CD4-positive, alpha-beta T cell treated with Interleukin-15 for 4 hours (primary cell): Measurements from ENCODE around the gene ONECUT3.

Experiments used
- DNase-seq: peaks from one replicate; pipeline ENCODE4 v3.0.0-alpha.2; 2020; ENCODE audit warnings: low spot score

ONECUT3 gene

DNA sequence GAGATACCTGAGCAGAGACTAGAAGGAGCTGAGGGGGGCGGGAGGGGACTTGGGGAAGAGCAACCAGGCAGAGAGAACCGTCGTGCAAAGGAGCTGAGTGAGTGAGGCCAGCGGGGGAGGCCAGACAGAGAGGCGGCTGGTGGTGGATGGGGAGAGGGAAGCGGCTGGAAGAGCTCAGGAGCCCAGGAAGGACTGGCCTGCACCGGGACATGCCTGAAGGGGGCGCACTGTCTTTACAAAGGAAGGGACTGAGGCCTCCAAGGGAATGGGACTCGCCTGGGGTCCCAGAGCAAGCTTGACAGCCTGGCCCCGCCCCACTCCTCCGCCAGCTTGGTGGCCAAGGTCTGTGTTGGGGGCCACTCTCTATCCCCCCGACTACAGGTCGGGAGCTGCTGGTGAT is 14.9 kb downstream of the ONECUT3 start:
- DNase-seq: no peak

DNA sequence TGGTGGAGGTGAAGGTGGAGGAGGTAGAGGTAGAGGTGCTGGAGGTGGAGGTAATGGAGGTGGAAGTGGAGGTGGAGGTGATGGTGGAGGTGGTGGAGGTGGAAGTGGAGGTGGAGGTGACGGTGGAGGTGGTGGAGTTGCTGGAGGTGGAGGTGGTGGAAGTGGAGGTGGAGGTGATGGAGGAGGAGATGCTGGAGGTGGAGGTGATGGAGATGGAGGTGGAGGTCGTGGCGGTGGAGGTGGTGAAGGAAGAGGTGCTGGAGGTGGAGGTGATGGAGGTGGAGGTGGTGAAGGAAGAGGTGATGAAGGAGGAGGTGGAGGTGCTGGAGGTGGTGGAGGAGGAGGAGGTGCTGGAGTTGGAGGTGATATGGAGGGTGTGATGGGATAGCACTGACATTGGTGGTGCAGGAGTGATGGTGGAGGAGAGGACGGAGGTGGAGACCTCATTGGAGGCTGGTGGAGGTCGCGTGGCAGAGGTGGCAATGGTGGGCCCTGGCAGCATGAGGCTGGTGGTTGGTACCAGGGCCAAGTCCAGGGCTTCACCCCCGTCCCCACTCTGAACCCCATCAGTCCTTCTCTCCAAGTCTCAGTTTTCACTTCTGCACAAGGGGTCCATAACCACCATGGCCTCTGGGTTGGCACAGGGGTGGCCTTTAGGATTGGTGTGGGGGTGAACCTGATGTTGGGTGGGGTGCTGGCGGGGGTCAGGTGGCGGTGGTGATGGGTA is 15.8 kb downstream of the ONECUT3 start:
- no peak for DNase-seq

DNA sequence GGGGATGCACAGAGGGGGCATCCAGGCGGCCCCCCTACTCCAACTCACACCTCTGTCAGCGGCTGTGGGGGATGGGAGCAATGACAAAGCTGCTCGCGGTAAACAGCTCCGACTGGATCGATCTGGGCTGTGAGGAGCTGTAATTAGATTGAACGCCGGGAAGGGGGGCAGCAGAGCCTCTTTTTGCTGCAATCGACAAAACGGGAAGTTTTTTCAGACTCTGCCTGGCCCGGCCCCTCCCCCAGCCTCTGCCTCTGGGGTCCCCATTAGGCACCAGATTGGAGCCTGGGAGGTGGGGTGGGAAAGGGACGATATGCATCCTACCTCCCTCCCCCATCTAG is 16.3 kb downstream of the ONECUT3 start:
- DNase-seq: no peak

GRCh38 chr19:1770866-1771576 is 17.7 kb downstream of the ONECUT3 start:
- no peak for DNase-seq

DNA sequence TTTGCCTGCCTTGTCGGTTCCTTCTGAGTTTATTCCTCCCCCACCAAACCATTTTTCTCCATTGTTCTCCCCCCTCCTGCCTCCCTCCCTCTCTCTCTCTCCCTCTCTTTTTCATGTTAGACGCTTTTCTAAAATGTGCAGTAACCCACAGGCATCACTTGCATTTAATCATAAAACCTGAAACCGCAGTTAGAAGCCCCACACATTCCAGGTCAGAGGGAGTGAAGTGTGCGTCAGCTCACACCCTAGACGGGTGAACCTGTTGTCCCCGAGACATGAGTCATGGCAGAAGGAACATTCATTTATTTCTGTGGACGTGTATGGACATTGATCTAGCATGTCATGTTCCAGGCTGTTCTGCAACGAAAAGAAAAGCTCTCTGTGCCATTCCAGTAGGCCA is 19.9 kb downstream of the ONECUT3 start:
- no peak for DNase-seq

GRCh38 chr19:1774989-1775772 is 21.9 kb downstream of the ONECUT3 start:
- no peak for DNase-seq

DNA sequence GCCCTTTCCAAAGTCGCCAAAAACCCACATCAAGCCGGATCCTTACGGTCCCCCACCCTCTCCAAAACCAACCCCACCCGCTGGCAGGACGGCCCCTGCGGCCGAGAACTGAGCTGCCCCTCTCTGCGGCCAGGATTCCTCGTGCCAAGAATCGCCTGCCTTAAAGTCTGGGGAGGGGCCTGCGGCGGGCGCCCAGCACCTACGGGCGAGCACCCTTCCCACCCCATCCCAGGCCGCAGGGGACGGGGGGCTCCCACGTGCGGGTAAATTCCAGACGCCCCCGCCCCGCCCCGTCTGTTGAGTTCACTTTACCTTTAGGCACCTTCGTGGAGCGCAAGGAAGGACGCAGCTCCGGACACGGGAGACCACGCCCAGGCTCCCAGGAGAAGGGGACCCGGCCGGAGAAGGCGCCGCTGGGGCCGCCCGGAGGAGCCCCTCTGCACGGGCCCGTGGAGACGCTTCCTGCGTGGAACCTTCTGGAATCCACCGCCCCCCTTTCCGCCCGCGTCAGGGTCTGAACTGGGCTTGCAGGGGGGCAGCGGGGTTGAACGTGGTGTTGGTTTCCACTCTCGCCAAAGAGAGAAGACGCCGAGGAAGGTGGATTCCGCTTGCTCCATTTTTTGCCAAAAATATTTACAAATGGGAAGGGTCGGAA is 22.8 kb downstream of the ONECUT3 start:
- DNase-seq: no peak

GRCh38 chr19:1776606-1777147 is 23.4 kb downstream of the ONECUT3 start:
- DNase-seq: no peak

DNA sequence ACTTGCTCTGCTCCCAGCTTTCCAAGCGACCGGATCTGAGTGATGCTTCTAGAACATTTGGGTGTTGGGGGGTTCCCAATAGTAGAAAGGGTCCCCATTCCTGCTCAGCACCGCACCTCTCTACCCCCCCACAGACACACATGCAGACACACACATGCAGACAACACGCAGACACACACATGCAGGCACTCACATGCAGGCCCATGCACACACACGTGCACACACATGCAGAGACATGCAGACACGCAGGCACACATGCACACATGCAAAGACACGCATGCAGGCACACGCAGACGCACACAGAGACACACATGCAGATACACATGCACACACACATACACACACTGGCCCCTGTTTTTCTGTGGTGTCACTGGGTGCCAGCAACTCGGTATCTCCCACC is 23.8 kb downstream of the ONECUT3 start:
- DNase-seq: no peak

DNA sequence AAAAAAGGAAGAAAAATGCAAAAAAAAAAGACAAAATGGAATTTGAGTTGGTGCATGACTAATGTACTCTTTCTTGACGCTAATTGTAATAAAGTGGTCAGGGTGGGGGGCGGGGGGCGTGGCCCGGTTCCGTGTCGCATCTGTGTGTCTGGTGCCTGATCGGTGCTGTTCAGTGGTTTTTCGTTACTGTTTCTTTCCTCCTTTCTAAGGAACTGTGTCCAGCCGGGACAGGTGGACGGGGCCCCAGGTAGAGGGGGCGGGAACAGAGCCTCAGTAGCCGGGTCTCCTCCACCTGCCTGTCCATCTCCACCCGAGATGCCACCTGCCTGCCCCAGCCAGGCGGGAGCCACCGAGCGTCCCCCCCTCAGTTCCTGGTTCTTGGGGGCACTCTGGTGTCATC is 26.3 kb downstream of the ONECUT3 start:
- no peak for DNase-seq

GRCh38 chr19:1780272-1780958 is 27.1 kb downstream of the ONECUT3 start:
- DNase-seq: no peak

DNA sequence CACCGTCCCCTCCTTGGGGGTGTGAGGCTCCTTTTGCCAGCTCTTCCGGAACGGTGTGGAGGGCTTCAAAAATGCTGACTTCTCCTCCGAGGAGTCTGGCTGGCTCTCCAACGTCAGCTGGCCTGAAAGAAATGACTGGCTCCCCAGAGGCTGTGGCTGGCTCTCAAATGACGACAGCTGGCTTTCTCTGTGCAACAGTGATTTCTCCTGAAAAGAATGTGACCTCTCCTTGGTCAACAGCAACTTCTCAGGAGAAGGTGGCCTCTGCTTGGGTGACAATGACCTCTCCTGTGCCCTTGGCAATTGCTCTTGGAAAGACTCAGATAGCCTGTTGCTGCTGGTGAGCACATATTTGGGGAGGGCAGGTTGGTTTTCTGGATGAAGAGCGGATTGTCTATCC is 29.2 kb downstream of the ONECUT3 start:
- DNase-seq: no peak

- DNase-seq: no peak
Measured at GRCh38 chr19:1783354-1783753, 30.0 kb downstream of the ONECUT3 start.

DNA sequence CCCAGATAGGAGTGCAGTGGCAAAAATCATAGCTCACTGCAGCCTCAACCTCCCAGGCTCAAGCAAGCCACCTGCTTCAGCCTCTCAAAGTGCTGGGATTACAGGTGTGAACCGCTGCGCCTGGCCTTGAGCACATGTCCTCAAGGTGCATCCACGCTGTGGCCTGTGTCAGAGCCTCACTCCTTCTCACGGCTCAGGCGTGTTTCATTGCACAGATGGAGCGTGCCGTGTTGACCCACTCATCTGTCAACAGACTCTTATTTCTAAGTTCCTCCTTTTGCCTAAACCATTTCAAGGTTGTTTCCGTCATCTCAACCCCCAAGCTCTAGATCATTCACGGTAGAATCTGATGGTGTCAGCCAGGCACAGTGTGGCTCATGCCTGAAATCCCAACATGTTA is 30.6 kb downstream of the ONECUT3 start:
- no peak for DNase-seq

DNA sequence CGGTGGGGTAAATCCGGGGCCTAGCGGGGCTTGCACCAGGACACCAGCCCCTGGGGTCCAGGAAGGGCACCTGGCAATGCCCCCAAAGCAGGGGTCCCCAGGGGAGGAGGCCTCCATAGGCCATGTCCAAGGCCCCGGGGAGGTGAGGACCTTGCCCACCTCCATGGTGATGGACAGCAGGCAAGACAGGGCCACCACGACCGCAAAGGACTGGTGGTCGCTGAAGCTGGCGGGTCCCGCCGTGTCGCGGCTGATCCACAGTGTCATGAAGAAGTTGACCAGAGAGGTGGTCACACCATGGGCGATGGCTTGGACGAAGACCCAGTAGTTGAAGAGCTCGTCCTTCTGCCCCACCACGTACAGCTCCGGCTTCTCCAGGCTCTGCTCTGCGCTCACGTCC is 32.0 kb downstream of the ONECUT3 start:
- no peak for DNase-seq

GRCh38 chr19:1786668-1787067 is 33.4 kb downstream of the ONECUT3 start:
- no peak for DNase-seq

DNA sequence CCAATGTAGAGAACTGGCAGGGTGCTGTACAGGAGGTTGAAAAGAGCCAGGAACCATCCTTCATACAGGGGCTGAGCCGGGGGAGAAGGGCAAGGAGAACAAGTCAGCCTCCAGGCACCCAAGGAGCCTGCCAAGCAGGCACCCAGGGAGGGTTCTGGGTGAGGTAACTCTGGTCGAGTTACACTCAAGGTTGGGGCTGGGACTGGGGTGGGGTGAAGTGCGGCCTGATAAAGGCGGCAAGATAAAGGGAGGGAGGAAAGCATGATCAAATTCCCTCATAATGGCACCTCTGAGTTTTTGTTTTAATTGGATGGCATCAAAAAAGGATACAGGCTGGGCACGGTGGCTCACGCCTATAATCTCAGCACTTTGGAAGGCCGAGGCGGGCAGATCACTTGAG is 33.8 kb downstream of the ONECUT3 start:
- no peak for DNase-seq

DNA sequence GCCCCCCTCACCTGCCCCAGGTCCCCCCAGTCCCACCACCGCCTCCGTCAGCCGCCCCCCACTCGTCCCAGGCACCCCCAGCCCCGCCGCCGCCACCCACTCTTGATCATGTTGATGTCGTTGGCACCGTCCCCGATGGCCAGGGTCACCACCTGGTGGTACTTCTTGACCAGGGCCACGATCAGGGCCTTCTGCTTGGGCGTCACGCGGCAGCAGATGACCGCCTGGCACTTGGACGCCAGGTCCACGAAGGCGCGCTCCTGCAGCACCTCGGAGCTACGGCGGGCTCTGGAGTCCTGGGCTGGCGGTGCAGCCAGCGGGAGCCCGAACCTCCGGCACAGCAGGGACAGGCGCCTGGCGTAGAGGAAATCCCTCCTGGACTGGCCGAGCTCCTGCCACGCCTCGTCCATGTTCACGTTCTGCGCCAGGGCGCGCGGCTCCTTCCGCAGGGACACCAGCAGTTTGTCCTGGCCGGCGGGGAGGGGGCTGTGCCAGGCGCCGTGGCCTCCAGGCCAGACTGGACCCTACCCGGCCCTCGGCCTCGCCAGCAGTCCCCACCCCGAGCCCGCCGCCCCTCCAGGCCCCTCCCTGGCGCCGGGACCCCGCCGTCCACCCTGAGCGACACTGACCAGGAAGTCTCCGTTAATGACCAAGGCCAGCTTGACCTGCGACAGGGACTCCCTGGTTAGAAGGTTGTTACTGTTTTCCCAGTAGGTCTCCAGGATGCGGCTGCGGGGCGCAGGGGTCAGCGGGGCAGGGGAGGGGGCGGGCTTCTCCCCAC is 36.1 kb downstream of the ONECUT3 start:
- no peak for DNase-seq

DNA sequence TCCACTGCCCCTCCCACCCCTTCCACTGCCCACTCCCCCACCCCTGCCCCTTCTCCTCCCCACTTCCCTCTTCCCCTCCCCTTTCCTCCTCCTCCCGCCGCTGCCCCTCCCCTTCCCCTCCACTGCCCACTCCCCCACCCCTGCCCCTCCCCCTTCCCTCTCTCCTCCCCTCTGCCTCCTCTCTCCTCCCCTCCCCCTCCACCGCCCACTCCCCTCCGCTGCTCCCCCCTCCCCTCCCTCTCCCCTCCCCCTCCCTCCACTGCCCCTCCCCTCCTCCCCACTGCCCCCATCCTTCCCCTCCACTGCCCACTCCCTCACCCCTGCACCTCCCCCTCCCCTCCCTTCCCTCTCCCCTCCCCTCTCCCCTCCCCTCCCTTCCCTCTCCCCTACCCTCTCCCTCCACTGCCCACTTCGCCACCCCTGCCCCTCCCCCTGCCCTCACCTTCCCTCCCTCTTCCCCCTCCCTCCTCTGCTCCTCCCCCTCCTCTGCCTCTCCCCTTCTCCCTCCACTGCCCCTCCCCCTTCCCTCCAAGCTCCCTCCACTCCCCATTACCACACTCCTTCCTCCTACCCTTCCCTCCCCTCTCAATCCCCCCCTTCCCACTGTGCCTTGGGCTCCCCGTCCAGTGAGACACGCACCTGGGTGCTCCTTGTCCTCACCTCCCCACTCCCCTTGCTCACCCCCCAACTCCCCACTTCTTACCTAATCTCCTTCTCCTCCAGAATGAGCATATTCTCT is 36.9 kb downstream of the ONECUT3 start:
- no peak for DNase-seq

DNA sequence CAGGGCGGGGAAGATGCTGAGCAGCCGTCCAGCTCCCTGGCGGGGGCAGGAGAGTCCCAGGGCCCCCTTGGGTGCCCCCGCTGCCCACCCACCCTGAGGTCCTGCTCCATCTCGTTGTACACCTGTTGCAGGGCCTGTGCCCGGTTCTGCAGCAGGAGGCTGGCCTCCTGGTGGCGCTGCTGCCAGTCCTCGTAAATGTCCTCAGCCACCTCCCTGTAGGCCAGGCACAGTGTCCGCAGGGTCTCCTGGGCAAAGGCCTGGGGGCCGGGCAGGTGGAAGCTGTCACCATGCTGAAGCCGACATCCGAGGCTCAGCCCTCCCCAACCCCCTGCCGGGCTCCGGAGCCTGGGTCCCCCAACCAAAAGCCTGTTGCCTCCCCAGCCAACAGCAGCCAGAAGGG is 38.6 kb downstream of the ONECUT3 start:
- DNase-seq: no peak
